Naive thymus-derived CD8-positive, alpha-beta T cell (primary cell): ENCODE measurements around the gene STX16. TPM values are rescaled to one million over a fixed set of nuclear protein-coding genes. Genes with fewer than 3 reads are reported as not detected.

Experiments used
- ATAC-seq, 2 donors: fragments of 150-1000 bp; cut with Tn5 transposase in 1 of 2; sonication (Bioruptor Pico), chemical (Tn5 transposase) in 1 of 2; 1 replicate in 1 of 2; 2 replicates in 1 of 2; pipeline ENCODE4 v1.10.0; 2021; ENCODE audit warnings: mild to moderate bottlenecking in 2 of 2, moderate library complexity in 2 of 2
- POLR2A ChIA-PET: fragments of 350-600 bp; sonication (Branson Sonifier 250); formaldehyde crosslinking; loops from one replicate; lab custom pipeline; 2021; ENCODE audit warnings: antibody characterized with exemption; lab: Charles Lee
- DNase-seq, 10 donors: peaks; one replicate each; pipeline versions ENCODE4 v3.0.0 to v3.0.0-alpha.2; 2020 to 2022
- H3K27ac Mint-ChIP-seq, 10 donors: one replicate each; pipeline ENCODE4 v1.8.0; 2020 to 2022; ENCODE audit warnings: mild to moderate bottlenecking in 10 of 10, mixed read lengths in 10 of 10, moderate library complexity in 4 of 10, inconsistent platforms in 1 of 10
- H3K27me3 Mint-ChIP-seq, 5 donors: one replicate each; pipeline ENCODE4 v1.8.0; 2021 to 2022; ENCODE audit warnings: mixed read lengths in 5 of 5
- H3K36me3 Mint-ChIP-seq, 3 donors: one replicate each; pipeline ENCODE4 v1.8.0; 2020 to 2022; ENCODE audit warnings: mixed read lengths in 3 of 3, mild to moderate bottlenecking in 2 of 3, inconsistent platforms in 1 of 3
- H3K4me1 Mint-ChIP-seq, 4 donors: one replicate each; pipeline ENCODE4 v1.8.0; 2021 to 2022; ENCODE audit warnings: mixed read lengths in 4 of 4
- H3K4me3 Mint-ChIP-seq, 10 donors: one replicate each; pipeline ENCODE4 v1.8.0; 2020 to 2022; ENCODE audit warnings: mild to moderate bottlenecking in 10 of 10, mixed read lengths in 10 of 10, moderate library complexity in 6 of 10, inconsistent platforms in 1 of 10
- H3K9me3 Mint-ChIP-seq, 9 donors: one replicate each; pipeline ENCODE4 v1.8.0; 2020 to 2022; ENCODE audit warnings: mixed read lengths in 9 of 9, mild to moderate bottlenecking in 3 of 9, inconsistent platforms in 1 of 9, moderate library complexity in 1 of 9
- polyA plus RNA-seq, 3 donors: library from polyadenylated mRNA; unstranded; fragments of 300-500 nt; fragmentation: Illumina TruSeq; gene quantifications; one replicate each; pipeline ENCODE4 v1.2.3, GENCODE V29; 2021
- total RNA-seq, 8 experiments: library from RNA in 2 of 8; stranded (reverse) in 2 of 8; gene quantifications; one replicate each; pipeline ENCODE4 v1.2.3 and lab custom pipeline; 2021 to 2026

Gene STX16
- total and polyA plus RNA-seq, 5 experiments from 2014 or later = 23.2 to 205 (median 35.9) TPM

GRCh38 chr20:58660855-58661597 lies 9.9 kb downstream of the STX16 start:
- Mint-ChIP-seq H3K36me3 (peaks cover 0 to 21% (median 3%) of the 10 kb centered on the region in 3 donors), H3K4me1 (peaks cover 38 to 85% (median 80%) of the 10 kb centered on the region in 4 donors), H3K4me3 (peak overlapping the region; percentile 66 to 91 (median 88)), H3K27me3 (no peaks in the 10 kb centered on the region), H3K9me3 (no peaks in the 10 kb centered on the region), H3K27ac (peak overlapping the region; percentile 97 to 100 (median 99))
- DNase-seq (peak; percentile 39 to 83 (median 70)), ATAC-seq (peak; percentile 87 to 93)
- POLR2A ChIA-PET = interaction anchor here (0.7 to 4.8 kb wide), 4 partner anchors 10 to 1032 kb away, joined by 3 to 112 read pairs (median 4); partner anchors contain the start of gene STX16

DNA sequence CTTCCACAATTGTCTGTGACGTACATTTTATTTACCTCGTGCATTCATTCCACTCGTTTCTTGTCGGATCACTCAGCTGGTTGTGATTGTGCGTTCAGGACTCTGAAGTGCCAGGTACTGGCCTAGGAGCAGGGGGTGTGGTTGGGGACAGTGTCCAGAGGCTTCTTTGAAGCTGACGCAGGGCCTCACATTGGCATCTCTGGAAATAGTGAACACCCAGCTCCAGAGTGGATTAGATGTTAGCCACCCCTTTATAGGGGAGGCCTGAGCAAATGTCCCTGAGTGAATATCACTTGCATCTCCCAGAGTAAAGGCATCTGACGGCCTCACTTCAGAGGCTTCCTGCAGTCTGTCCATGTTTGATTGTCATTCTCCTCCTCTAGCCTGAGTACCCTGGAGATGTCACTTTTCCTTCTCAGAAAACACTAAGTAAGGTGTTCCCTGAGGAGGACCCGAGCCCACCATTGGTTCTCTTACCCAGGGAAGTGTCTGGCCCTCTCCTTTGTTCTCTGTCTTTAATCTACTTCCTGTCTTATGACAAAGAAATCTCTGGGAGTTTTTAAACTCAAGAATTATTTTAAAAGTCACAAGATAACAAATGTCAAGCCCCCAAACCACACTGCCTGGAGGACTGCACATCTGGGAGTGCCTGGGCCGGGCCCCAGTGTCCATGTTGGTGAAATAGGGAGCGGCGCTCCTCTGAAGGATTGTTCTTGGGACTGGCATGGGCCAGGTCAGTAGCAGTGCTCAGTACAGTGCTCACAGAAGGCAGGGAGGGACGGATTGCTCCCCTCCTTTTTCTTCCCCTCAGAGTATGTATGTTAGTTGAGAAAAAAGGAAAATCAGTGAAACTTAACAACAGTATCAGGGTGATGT lies 10.8 kb downstream of the STX16 start:
- Mint-ChIP-seq H3K27ac (peak overlapping the region; percentile 97 to 100 (median 99)), H3K27me3 (no peaks in the 10 kb centered on the region), H3K4me3 (peak overlapping the region; percentile 66 to 91 (median 88)), H3K4me1 (peaks cover 36 to 82% (median 76%) of the 10 kb centered on the region in 4 donors), H3K36me3 (peaks cover 0 to 26% (median 3%) of the 10 kb centered on the region in 3 donors), H3K9me3 (no peaks in the 10 kb centered on the region)
- ATAC-seq = peak; percentile 39 to 45
- peak in 4 of 10 donors; percentile 24 to 31 (median 26) for DNase-seq
- POLR2A ChIA-PET = interaction anchor here (0.8 to 4.8 kb wide), 2 partner anchors 11 to 32 kb away, joined by 3 to 112 read pairs; partner anchors contain the start of gene STX16

- Mint-ChIP-seq H3K9me3 (no peaks in the 10 kb centered on the region), H3K27me3 (no peaks in the 10 kb centered on the region), H3K27ac (peak overlapping the region in 9 of 10 donors; percentile 37 to 89 (median 83)), H3K4me1 (peaks cover 35 to 71% (median 63%) of the 10 kb centered on the region in 4 donors), H3K36me3 (peaks cover 0 to 45% (median 10%) of the 10 kb centered on the region in 3 donors), H3K4me3 (no peak overlapping the region)
- ATAC-seq (no peak), DNase-seq (no peak)
- POLR2A ChIA-PET = interaction anchor here (1.6 kb wide), 1 partner anchor 13 kb away, joined by 11 read pairs; the partner anchor contains the start of gene STX16
Measured at GRCh38 chr20:58664331-58664730, 13.2 kb downstream of the STX16 start.

- Mint-ChIP-seq H3K9me3 (no peaks in the 10 kb centered on the region), H3K27ac (peak overlapping the region in 6 of 10 donors; percentile 5 to 86 (median 78)), H3K27me3 (no peaks in the 10 kb centered on the region), H3K4me1 (peaks cover 31 to 71% (median 58%) of the 10 kb centered on the region in 4 donors), H3K36me3 (peaks cover 0 to 50% (median 12%) of the 10 kb centered on the region in 3 donors), H3K4me3 (no peak overlapping the region)
- POLR2A ChIA-PET = interaction anchor here (1.6 kb wide), 1 partner anchor 13 kb away, joined by 11 read pairs; the partner anchor contains the start of gene STX16
- DNase-seq (no peak), ATAC-seq (no peak)
Measured at GRCh38 chr20:58664883-58665282, 13.8 kb downstream of the STX16 start.

GRCh38 chr20:58665606-58666005 lies 14.5 kb downstream of the STX16 start:
- ATAC-seq (no peak), DNase-seq (no peak)
- H3K9me3 Mint-ChIP-seq = no peaks in the 10 kb centered on the region
- H3K4me3 Mint-ChIP-seq = no peak overlapping the region
- POLR2A ChIA-PET = no interaction called here
- peak overlapping the region in 4 of 10 donors; percentile 38 to 86 (median 82) for H3K27ac Mint-ChIP-seq
- peaks cover 27 to 71% (median 52%) of the 10 kb centered on the region in 4 donors for H3K4me1 Mint-ChIP-seq
- H3K27me3 Mint-ChIP-seq = no peaks in the 10 kb centered on the region
- H3K36me3 Mint-ChIP-seq = peaks cover 0 to 58% (median 15%) of the 10 kb centered on the region in 3 donors

DNA sequence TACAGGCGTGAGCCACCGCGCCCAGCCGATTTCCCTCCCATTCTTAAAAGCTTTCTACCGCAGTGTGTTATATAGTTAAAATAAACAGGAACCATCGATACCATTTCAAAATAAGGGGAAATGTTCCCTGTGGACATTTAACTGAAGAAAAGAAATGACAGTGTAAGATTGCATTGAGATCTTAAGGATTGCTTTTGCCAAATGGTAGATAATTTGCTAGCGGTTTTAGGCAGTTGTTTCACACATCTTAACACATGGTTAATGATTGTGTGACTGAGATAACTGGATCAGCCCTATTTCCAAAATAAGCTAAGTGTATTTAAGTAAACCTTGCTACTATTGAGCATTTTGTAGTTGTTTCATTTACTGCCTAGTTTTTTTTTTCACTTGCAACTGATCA lies 15.6 kb downstream of the STX16 start:
- POLR2A ChIA-PET = interaction anchor here (1.3 to 2.2 kb wide), 2 partner anchors 15 to 27 kb away, joined by 4 to 8 read pairs; partner anchors contain the start of gene STX16
- Mint-ChIP-seq H3K36me3 (peaks cover 0 to 64% (median 15%) of the 10 kb centered on the region in 3 donors), H3K27ac (peak overlapping the region in 7 of 10 donors; percentile 4 to 89 (median 59)), H3K4me3 (no peak overlapping the region), H3K4me1 (peaks cover 21 to 60% (median 42%) of the 10 kb centered on the region in 4 donors), H3K9me3 (no peaks in the 10 kb centered on the region), H3K27me3 (no peaks in the 10 kb centered on the region)
- ATAC-seq (no peak), DNase-seq (no peak)

- no peak overlapping the region for H3K4me3 Mint-ChIP-seq
- ATAC-seq (no peak), DNase-seq (no peak)
- H3K36me3 Mint-ChIP-seq = peaks cover 0 to 72% (median 15%) of the 10 kb centered on the region in 3 donors
- no peaks in the 10 kb centered on the region for H3K27me3 Mint-ChIP-seq
- peaks cover 14 to 51% (median 35%) of the 10 kb centered on the region in 4 donors for H3K4me1 Mint-ChIP-seq
- H3K9me3 Mint-ChIP-seq = no peaks in the 10 kb centered on the region
- POLR2A ChIA-PET = interaction anchor here (1.3 to 2.2 kb wide), 2 partner anchors 16 to 25 kb away, joined by 4 to 8 read pairs; partner anchors contain the start of gene STX16
- peak overlapping the region in 3 of 10 donors; percentile 27 to 88 (median 45) for H3K27ac Mint-ChIP-seq
Measured at GRCh38 chr20:58667975-58668374, 16.9 kb downstream of the STX16 start.

GRCh38 chr20:58668901-58669286 lies 17.8 kb downstream of the STX16 start:
- no peaks in the 10 kb centered on the region for H3K9me3 Mint-ChIP-seq
- no peaks in the 10 kb centered on the region for H3K27me3 Mint-ChIP-seq
- H3K4me3 Mint-ChIP-seq = no peak overlapping the region
- DNase-seq (no peak), ATAC-seq (no peak)
- H3K4me1 Mint-ChIP-seq = peaks cover 9 to 44% (median 27%) of the 10 kb centered on the region in 4 donors
- POLR2A ChIA-PET = no interaction called here
- H3K36me3 Mint-ChIP-seq = peaks cover 0 to 73% (median 12%) of the 10 kb centered on the region in 3 donors
- H3K27ac Mint-ChIP-seq = no peak overlapping the region

- Mint-ChIP-seq H3K4me3 (no peak overlapping the region), H3K9me3 (no peaks in the 10 kb centered on the region), H3K27me3 (no peaks in the 10 kb centered on the region), H3K27ac (peak overlapping the region in 2 of 10 donors; percentile 9 to 32), H3K4me1 (peaks cover 9 to 38% (median 22%) of the 10 kb centered on the region in 4 donors), H3K36me3 (peaks cover 0 to 76% (median 13%) of the 10 kb centered on the region in 3 donors)
- no peak for DNase-seq
- POLR2A ChIA-PET = no interaction called here
- ATAC-seq = no peak
Measured at GRCh38 chr20:58669287-58670006, 18.4 kb downstream of the STX16 start.

DNA sequence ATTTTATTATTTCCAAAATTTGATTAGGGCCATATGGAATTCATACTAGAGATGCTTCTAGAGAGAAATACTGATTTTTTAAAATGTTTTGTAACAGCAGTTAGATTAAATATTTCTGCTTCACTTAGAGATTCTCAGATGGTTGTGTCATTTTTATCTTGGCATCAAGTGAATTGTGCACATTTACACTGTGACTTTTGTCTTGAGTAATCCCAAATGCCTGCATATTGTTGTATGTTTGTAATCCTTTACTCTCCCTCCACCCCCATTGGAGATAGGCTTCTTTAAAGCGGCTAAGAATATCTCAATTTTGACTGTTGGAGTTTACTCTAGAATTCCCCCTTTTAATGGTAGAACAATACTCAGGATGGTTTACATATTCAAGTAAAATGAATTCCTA lies 19.0 kb downstream of the STX16 start:
- H3K27ac Mint-ChIP-seq = peak overlapping the region in 2 of 10 donors; percentile 56 to 59
- H3K4me1 Mint-ChIP-seq = peaks cover 9 to 33% (median 19%) of the 10 kb centered on the region in 4 donors
- no peak for DNase-seq
- no peaks in the 10 kb centered on the region for H3K27me3 Mint-ChIP-seq
- H3K9me3 Mint-ChIP-seq = no peaks in the 10 kb centered on the region
- no peak for ATAC-seq
- POLR2A ChIA-PET = no interaction called here
- no peak overlapping the region for H3K4me3 Mint-ChIP-seq
- peaks cover 0 to 82% (median 14%) of the 10 kb centered on the region in 3 donors for H3K36me3 Mint-ChIP-seq

DNA sequence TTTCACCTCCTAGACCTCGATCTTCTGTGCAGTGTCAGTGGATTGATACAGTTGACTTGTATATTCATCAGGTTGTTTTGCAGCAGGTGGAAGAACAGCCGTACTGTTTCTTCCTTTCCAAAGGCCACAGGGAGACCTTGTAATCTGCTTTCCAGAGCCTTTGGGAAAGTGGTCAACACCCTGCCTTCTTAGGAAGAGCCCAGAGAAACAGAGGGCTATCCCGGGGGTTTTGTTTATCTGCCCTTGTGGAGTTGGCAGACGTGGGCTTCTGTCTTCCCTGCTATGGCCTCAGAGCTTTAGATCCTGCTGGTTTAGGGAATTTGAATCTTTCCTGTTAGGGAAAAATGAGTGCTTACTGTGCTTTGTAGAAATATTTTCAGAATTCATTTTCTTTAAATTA lies 19.6 kb downstream of the STX16 start:
- no peaks in the 10 kb centered on the region for H3K27me3 Mint-ChIP-seq

More for the DNA sequence above, 19.6 kb downstream of the STX16 start:
- DNase-seq = no peak
- Mint-ChIP-seq H3K9me3 (no peaks in the 10 kb centered on the region), H3K4me3 (no peak overlapping the region), H3K4me1 (peaks cover 9 to 30% (median 15%) of the 10 kb centered on the region in 4 donors), H3K27ac (peak overlapping the region in 2 of 10 donors; percentile 19 to 56), H3K36me3 (peaks cover 0 to 83% (median 14%) of the 10 kb centered on the region in 3 donors)
- POLR2A ChIA-PET = no interaction called here
- ATAC-seq = no peak
